Liver (tissue), 2 donors: ENCODE results near the gene NEIL3.

Experiments
- CTCF ChIP-seq: fragments of 150-350 bp; IDR thresholded peaks from 2 replicates; pipeline ENCODE4 v1.5.1; 2017; ENCODE audit warnings: improper control_type of control experiment, low read depth, low read length; ENCODE audit not compliant: missing input control
- YY1 ChIP-seq: IDR thresholded peaks from 2 replicates; pipeline ENCODE4 v1.6.1; 2016; ENCODE audit warnings: antibody characterized with exemption, mild to moderate bottlenecking
- donor health status: healthy.

GRCh38 chr4:177400030-177400429 is 90.4 kb downstream of the NEIL3 start:
- no peak for TF ChIP-seq CTCF
- TF ChIP-seq YY1 = no peak
